ENCODE data around the gene HAUS1.
"Not testable (repeated sequence)": the region's sequence is repeated elsewhere in the genome, so short reads cannot be mapped to it uniquely, and the experiment has no call there.

DNA sequence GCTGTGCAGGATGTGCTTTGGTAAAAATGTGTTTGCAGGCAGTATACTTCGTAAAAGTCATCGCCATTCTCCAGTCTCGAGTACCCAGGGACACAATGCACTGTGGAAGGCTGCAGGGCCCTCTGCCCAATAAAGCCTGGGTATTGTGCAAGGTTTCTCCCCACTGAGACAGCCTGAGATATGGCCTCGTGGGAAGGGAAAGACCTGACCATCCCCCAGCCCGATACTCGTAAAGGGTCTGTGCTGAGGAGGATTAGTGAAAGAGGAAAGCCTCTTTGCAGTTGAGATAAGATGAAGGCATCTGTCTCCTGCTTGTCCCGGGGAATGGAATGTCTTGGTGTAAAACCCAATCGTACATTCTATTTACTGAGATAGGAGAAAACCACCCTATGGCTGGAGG lies 15.7 kb upstream of the HAUS1 start:
- TF ChIP-seq, protein P1, sequence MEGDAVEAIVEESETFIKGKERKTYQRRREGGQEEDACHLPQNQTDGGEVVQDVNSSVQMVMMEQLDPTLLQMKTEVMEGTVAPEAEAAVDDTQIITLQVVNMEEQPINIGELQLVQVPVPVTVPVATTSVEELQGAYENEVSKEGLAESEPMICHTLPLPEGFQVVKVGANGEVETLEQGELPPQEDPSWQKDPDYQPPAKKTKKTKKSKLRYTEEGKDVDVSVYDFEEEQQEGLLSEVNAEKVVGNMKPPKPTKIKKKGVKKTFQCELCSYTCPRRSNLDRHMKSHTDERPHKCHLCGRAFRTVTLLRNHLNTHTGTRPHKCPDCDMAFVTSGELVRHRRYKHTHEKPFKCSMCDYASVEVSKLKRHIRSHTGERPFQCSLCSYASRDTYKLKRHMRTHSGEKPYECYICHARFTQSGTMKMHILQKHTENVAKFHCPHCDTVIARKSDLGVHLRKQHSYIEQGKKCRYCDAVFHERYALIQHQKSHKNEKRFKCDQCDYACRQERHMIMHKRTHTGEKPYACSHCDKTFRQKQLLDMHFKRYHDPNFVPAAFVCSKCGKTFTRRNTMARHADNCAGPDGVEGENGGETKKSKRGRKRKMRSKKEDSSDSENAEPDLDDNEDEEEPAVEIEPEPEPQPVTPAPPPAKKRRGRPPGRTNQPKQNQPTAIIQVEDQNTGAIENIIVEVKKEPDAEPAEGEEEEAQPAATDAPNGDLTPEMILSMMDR (IDR thresholded peaks at IDR 0.05): not testable (repeated sequence)
- not testable (repeated sequence) for TF ChIP-seq POLR2A (IDR thresholded peaks at IDR 0.05)

Measured in heart left ventricle (tissue), 13 donors.